COR-L47 (cell line): ENCODE results near the gene GTF2F2.
"Not testable (repeated sequence)": the region's sequence is repeated elsewhere in the genome, so short reads cannot be mapped to it uniquely, and the experiment has no call there.

ENCODE experiments used
- DNase-seq: peaks from one replicate; lab custom pipeline; 2025; lab: John Stamatoyannopoulos, UW

GTF2F2 gene

DNA sequence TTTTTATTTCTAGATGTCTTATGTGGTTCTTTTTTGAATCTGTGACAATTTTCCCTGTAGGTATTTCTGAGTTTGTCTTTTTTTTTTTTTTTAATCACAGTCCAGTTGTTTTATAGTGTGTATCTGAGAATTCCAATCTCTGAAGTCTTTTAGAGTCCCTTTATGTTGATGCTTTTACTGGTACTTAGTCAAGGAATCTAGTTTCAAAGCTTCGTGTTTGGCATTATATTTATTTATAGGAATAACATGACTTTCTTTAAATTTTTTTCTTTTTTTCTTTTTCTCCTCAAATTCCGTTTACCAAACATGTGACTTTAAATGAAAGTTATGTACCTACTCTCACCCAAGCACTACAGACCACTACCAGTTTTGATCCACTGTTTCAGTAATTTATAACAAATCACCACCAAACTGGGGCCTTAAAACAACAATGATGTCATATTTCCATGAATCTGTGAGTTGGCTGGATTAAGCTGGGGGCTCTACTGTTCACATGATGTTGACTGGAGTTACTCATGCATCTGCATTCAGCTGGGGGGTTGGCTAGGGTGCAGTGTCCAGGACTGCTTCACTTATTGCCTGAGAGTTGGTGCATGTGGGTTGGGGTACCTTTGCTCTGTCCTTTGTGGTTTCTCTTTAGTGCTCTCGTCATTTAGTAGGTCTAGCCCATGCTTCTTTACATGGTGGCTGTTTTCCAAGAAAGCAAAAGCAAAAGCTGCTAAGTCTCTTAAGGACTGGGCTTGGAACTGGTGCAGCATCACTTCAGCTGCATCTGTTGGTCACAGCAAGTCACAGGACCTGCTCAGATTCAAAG, 58.2 kb downstream of the GTF2F2 start:
- no peak for DNase-seq

DNA sequence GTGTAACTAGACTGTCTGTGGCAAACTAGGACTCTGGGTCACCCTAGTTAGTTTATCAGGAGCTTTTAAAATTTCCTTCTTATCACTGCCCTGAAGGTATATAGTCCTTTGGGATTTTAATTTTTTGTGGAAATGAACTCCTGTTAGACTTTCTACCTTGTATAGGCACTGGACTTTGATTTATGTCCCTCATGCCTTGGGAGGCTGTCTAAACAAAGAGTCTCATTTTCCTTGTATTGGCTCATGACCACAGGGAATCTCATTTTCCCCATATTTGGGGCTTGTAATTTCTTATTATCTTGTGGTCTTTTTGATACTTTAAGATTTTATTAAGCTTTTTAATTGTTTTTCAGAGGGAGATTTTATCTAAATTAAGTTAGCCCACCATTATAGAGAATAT, 59.1 kb downstream of the GTF2F2 start:
- no peak for DNase-seq

DNA sequence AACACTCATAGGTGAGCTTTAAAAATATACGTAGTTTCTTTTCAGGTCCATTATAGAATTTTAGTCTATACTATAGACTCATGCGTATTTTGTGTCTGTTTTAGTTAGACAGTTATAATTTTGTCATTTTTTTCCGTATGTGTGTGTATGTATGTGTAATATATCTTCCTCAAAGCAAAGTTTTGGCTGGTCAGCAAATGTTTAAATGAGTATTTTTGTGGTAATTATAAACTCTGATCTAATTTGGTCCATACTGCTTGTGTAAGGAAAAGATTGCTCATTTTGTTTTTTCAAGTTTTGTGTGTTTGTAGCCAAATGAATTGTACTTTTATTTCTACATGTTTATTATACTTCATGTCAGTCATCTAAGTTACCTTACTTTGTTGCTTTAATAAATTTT, 60.0 kb downstream of the GTF2F2 start:
- DNase-seq = no peak

DNA sequence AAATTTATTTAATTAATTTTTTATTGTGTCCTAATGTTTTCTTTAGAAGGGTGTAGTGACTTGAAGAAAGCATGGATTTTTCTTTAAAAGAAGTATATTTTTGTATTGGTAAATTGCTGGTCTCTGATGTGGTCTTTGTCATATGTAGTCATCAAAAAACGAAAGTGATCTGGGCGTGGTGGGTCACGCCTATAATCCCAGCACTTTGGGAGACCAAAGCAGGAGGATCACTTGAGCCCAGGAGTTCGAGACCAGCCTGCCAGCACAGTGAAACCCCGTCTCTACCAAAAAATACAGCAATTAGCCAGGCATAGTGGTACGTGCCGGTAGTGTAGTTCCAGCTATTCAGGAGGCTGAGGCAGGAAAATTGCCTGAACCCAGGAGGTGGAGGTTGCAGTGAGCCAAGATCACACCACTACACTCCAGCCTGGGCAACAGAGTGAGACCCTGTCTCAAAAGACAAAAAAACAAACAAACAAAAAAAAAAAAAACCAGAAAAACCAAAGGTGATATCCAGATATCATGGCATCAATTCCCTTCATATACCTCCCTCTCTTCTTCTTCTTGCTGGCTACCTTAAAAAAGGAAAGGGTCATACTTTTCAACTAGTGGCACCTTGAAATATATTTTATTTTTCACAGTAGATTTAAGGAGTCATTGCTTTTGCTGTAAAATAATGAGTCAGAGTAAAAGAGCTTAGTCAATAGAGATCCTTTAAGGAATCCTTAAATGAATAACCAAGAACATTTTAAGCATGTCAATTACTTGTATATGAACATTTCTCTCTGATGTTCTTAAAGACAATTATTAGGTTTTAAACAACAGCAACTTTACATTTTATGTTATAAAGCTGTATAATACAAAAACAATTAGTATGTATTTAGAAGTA, 60.6 kb downstream of the GTF2F2 start:
- no peak for DNase-seq

DNA sequence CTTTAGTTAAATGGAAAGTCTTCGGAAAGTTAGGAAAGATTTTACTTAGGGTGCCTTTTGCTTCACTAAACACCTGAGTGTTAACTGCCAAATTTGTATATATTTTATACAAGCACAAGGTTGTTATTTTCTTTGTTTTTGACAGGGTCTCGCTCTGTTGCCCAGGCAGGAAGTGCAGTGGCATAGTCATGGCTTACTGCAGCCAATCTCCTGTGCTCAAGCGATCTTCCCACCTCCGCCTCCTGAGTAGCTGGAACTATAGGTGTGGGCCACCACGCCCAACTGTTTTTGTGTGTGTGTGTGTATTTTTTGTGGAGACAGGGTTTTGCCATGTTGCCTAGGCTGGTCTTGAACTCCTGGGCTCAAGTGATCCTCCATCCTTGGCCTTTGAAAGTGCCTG, 64.4 kb downstream of the GTF2F2 start:
- DNase-seq = no peak

DNA sequence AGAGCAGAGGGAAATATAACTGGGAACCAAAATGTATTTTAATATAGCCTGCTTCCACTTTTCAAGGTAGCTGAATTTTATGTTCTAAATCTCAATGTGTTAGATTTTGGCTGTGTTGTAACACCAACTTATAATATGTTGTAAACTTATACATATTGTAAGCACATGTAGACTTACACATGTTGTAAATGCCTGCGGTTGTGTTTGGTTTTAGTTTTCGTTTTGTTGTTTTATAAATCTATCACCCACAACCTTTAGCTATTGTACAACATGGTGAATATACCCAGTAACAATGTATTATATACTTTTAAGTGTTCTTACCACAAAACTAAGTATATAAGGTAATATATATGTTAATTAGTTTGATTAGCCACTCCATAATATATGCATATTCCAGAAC, 65.0 kb downstream of the GTF2F2 start:
- no peak for DNase-seq

DNA sequence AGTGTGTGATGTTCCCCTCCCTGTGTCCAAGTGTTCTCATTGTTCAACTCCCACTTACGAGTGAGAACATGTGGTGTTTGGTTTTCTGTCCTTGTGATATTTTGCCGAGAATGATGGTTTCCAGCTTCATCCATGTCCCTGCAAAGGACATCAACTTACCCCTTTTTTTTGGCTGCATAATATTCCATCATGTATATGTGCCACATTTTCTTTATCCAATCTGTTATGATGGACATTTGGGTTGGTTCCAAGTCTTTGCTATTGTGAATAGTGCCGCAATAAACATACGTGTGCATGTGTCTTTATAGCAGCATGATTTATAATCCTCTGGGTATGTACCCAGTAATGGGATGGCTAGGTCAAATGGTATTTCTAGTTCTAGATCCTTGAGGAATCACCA, 68.8 kb downstream of the GTF2F2 start:
- not testable (repeated sequence) for DNase-seq

DNA sequence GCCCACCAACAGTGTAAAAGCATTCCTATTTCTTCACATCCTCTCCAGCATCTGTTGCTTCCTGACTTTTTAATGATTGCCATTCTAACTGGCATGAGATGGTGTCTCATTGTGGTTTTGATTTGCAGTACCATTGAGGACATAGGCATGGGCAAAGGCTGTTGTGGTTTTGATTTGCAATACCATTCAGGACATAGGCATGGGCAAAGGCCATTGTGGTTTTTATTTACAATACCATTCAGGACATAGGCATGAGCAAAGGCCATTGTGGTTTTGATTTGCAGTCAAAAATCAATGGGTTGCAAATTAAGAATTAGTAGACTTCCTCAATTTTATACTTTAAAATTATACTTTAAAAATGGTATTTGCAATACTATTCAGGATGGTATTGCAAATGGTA, 69.2 kb downstream of the GTF2F2 start:
- not testable (repeated sequence) for DNase-seq

DNA sequence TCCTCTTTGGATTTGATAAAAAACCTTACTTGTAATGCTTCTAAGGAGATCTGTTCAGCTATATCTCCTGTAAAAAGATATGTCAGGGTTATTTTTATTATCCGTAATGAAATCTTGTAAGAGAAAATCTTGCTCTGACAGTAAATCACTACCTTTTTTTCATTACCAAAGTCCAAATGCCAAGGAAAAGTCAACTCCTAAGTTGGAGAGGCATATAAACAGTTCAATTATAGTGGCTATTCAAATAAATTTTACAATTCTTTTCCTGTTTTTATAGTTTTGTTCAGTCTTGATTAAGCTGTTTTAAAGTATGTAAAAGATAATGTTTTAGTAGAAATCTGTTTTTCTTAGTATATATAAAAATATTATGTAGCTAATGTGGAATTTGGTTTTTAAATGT, 71.6 kb downstream of the GTF2F2 start:
- DNase-seq = no peak

DNA sequence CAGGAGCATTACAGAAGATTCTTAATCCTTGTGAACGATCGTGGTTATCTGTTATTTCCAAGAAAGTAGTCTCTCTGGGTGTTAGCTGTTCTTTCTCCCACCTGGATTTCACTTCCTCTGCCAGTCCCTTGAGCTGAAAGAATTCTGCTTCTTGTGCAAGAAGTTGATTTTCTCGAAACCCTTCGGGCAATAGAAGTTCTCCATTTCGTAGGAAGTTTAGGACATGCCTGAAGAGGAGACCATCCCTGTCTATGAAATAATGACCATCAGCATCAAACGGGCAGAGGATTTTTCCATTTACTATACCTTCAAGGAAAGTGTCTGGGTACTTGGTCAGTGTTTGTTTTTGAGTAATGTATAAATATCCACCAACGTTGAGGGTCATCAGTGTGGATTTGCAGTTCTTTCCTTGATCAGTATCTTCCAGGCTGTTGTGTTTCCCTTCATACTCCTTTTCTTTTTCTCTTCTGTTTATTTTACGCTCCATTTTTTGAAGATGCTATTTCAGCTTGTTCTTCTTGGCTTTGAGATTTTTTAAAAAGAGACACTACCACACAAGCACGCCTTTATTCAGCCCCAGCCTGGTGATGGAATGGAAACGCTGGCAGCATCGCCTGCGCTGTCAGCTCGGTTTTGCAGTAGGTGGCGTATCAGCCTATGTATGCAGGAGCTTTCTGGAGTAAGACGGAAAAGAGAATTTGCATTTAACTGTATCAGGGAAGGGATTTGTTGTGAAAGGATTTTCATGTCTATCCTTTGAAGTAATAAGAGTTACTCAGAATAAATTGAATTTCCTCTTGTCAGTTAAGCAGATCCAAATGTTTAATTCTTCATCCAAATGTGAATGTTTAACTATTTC, 74.0 kb downstream of the GTF2F2 start:
- no peak for DNase-seq

DNA sequence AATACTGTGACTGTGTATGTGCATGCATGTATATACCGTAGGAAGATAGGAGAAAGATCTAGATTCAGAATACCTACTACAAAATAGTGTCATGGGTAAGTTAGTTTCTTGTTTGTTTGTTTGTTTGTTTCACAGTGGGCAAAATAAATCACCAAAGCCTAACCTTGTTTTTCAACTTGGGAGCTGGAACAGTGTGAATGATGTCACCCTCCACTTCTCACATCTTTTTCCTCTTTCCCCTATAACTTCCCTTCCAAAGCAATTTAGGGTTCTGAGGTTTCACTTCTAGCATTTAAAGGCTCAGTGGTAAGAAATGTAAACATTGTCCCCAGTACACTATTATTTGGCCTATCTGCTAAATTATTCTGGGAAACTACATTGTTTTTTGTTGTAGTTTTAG, 75.1 kb downstream of the GTF2F2 start:
- no peak for DNase-seq

DNA sequence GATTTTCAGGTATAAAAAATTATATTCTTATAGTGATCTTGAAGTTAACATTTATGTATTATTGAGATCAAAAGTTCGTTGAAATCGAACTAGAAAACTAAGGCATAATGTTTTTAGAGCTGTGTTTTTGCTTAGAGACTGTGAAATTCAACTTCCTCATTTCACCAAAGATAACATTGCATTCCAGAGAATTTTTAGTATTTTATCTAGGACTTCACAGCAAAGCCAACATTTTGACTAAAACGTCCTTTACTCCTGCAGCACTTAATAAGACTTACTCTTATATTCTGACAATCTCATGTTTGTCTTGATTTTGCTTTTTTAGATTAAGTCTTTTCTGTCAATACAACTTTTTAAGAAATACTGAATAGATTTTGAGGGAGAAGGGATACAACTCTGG, 75.8 kb downstream of the GTF2F2 start:
- no peak for DNase-seq

DNA sequence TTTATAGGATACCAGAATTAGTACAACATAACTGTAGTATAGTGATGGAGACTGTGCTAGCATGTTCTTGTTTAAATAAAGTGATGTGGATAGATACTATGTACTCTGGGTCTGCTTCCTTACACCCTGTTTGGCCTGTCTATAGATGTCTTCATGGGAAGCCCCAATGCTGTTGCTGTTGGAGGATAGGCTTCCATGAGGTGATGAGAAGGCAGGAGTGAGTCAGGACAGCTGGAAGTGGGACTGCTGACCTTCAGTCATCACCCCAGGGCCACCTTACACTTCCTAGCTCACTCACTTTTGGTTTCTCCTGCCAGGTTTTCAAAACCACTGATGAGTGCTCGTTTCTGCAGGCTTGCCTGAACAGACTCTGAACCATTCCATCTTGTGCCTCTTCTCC, 76.3 kb downstream of the GTF2F2 start:
- DNase-seq = no peak

DNA sequence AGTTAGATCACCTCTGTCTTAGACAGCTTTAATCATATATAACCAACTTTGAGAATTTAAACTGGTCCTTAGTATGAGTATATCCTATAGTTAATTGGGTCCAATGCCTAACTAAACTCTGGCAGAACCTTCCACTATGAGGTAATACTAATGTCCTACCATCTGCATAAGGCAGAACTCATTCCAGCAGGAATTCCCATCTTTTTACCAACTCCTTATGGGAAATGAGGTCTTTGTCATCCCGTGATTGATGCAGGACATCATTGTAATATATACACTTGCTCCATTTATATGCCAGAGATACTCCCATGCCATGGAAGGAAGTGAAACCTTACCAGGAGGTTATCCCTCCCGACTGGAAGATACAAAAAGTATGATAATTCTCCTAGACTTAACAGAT, 77.7 kb downstream of the GTF2F2 start:
- no peak for DNase-seq

DNA sequence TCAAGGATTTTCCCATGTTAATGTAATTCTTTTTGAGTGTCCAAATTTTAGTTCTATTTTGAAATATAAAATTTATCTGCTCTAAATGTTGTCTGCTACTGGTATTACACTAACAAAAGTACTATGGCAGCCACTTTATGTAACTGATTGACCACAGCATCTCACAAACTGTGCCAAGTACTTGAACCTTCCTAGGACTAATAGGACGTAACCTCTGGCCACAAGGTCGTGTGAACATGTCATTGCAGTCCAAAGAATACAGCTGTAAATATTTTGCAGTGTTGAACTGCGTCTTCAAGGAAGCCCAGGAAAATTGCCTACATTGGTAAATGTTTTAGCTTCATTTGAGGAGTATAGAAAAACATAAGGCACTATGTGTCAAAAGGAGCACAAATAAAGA, 78.6 kb downstream of the GTF2F2 start:
- DNase-seq = no peak

DNA sequence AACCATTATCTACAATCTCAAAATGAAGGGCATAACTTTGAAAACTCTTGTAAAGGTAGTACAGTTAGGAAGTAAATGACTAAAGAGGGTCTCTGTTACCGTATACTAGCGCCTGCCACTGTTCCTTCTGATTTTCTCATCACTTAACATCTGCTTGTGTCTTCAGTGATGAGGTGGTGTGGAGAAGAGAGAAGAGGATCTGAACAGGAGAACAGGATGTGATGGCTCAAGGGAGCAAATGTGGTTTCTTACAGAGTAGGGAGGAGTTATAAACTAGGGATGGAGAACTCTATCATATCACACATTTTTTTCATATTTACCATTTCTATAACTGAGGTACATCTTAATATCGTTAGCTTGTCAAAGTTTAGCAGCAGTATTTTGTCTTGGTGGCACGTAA, 79.4 kb downstream of the GTF2F2 start:
- no peak for DNase-seq

DNA sequence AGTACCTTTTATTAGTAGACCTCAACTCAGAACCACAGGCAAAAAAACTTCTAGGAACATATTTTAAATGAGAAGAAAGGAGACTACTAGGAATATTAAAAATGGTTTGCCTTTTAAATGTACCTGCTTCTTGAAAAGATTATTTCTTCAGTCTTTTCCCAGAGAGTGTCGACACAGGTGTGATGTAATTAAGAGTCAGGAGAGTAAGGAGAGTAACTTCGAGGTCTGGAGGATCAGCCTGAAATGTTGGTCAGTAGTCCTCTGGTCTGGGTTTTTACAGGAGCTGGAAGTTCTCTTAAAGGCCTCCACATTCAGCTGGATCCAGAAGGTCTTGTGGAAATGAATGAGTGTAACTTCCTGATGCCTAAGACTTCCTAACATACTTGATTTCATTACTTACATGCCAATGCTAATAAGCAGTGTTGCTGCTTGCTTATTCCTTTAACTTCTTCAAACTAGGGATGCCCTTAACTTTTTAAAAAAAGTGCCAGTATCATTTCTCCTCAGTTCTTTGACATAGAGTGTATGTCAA, 80.5 kb downstream of the GTF2F2 start, which contains the start of gene KCTD4:
KCTD4 (minus strand) TSS at position 345 of the 532 bp plus-strand sequence. CDS start 6,478 bp downstream, outside the sequence.
- DNase-seq = no peak

DNA sequence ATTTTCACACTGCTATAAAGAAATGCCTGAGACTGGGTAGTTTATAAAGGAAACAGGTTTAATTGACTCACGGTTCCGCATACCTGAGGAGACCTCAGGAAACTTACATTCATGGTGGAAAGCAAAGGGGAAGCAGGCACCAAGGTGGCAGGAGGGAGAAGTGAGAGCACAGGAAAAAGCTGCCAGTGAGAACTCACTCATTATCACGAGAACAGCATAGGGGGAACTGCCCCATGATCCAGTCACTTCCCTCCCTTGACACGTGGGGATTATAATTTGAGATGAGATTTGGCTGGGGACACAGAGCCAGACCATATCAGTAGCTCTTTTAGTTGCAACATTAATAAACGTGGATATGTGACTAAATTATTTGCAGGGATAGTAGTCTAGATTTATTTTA, 84.8 kb downstream of the GTF2F2 start:
- no peak for DNase-seq

DNA sequence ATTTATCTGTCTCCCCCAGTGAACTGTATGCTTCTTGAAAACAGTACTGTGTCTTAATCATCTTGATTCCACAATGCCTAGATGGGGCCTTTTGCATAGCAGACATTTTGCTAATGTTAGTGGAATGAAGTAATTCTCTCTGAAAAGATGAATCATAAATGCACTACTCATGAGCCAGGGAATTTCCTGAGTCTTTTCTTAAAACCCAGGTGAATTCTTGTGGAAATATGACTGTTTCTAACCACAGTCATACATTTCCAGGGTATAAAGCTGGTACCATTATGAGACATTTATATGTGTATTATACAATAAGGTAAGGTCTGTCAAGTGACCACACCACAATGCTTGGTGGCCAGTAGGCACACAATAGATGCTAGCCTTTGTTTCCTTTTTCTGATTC, 86.0 kb downstream of the GTF2F2 start:
- DNase-seq = no peak

DNA sequence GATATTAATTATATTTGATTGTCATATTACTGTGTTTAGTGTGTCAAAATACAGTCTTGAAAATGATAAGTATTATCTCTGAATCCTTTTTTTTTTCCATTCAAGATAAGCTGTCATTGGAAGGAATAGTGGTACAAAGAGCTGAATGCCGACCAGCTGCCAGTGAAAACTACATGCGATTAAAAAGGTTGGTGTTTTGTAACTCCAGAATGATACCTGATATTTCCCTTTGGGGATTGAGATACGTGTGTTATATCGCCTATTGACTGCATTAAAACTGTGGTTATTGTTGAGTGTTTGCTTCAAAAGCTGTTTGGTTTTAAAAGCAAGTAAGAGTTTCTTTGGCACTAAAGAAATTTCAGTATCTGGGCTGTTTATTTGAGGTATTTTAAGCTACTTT, 87.0 kb downstream of the GTF2F2 start:
- DNase-seq = no peak

DNA sequence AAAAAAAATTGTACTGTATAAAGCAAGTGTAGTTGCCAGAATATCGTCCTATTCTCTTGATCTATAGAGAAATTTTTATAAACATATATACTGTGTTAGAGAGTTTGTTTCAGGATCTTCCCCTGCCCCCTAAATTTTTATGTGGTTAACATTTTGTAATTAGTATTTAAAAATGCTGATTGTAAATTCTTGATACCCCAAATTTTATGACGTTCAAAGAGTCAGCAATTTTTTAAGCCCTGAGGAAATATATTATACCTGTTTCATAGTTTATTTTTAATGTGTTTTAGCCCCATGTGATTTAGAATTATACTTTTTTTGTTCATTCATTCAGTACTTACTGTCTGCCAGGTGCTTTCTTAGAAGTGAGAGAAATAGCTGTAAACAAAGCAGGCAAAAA, 87.8 kb downstream of the GTF2F2 start:
- DNase-seq = no peak

DNA sequence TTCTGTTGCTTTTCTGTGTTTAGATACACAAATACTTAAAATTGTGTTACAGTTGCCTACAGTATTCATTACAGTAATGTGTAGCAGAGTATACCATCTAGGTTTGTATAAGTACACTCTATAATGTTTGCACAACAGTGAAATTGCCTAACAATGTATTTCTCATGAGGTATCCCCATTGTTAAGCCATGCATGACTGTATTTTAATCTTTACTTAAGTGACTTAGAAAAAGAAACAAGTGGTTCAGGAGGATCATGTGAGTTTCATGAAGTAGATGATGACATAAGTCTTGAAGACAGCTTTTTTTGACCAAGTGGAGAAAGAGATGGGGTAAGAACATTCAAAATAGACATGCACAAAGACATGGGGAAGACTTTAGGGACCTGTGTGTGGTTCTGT, 88.9 kb downstream of the GTF2F2 start:
- no peak for DNase-seq
